MM.1S (cell line): ENCODE measurements around the gene CHMP6.

Source experiments
- DNase-seq: peaks from one replicate; pipeline ENCODE4 v3.0.0-alpha.2; 2015
- H2AFZ ChIP-seq: fragments of 300-600 bp; sonication (generic); 2 replicates; pipeline ENCODE4 v1.6.0; 2016; ENCODE audit warnings: antibody characterized with exemption, low read length
- H3F3A ChIP-seq: fragments of 300-600 bp; sonication (generic); 2 replicates; pipeline ENCODE4 v1.6.1; 2016; ENCODE audit warnings: mild to moderate bottlenecking, antibody characterized with exemption, low read length, moderate library complexity, mixed read lengths; ENCODE audit not compliant: insufficient read depth
- H3K27ac ChIP-seq: fragments of 300-600 bp; sonication (generic); 2 replicates; pipeline ENCODE4 v1.5.1; 2016; ENCODE audit warnings: mild to moderate bottlenecking, low read length
- H3K27me3 ChIP-seq: fragments of 300-600 bp; sonication (generic); replicated peaks from 2 replicates; pipeline ENCODE4 v1.6.0; 2016; ENCODE audit warnings: low read length; ENCODE audit not compliant: insufficient read depth
- H3K36me3 ChIP-seq: fragments of 300-600 bp; sonication (generic); replicated peaks from 2 replicates; pipeline ENCODE4 v1.6.1; 2016; ENCODE audit warnings: mild to moderate bottlenecking, low read length, mixed read lengths; ENCODE audit not compliant: insufficient read depth
- H3K4me1 ChIP-seq: fragments of 300-600 bp; sonication (generic); 2 replicates; pipeline ENCODE4 v1.6.1; 2016; ENCODE audit warnings: low read length, mixed read lengths
- H3K4me2 ChIP-seq: fragments of 300-600 bp; sonication (generic); 2 replicates; pipeline ENCODE4 v1.6.0; 2016; ENCODE audit warnings: low read depth, low read length
- H3K4me3 ChIP-seq: fragments of 300-600 bp; sonication (generic); 2 replicates; pipeline ENCODE4 v1.5.1; 2016; ENCODE audit warnings: low read length, mixed read lengths
- H3K79me2 ChIP-seq: fragments of 300-600 bp; sonication (generic); 2 replicates; pipeline ENCODE4 v1.6.1; 2016; ENCODE audit warnings: mixed run types, low read length, mixed read lengths
- H3K9ac ChIP-seq: fragments of 300-600 bp; sonication (generic); 2 replicates; pipeline ENCODE4 v1.6.1; 2016; ENCODE audit warnings: low read length, mixed read lengths
- H3K9me2 ChIP-seq: fragments of 300-600 bp; sonication (generic); replicated peaks from 2 replicates; pipeline ENCODE4 v1.6.1; 2016; ENCODE audit warnings: mild to moderate bottlenecking, low read length, mixed read lengths; ENCODE audit not compliant: insufficient read depth
- H3K9me3 ChIP-seq: fragments of 300-600 bp; sonication (generic); replicated peaks from 2 replicates; pipeline ENCODE4 v1.6.1; 2016; ENCODE audit warnings: mild to moderate bottlenecking, low read length, mixed read lengths; ENCODE audit not compliant: insufficient read depth
- H4K20me1 ChIP-seq: fragments of 300-600 bp; sonication (generic); 2 replicates; pipeline ENCODE4 v1.6.1; 2016; ENCODE audit warnings: mild to moderate bottlenecking, low read length, moderate library complexity, mixed read lengths; ENCODE audit not compliant: insufficient read depth
- CTCF ChIP-seq: fragments of 300-600 bp; sonication (generic); IDR thresholded peaks from 2 replicates; pipeline ENCODE4 v1.5.1; 2016; ENCODE audit warnings: antibody characterized with exemption, low read length, mixed read lengths
- EZH2 ChIP-seq: fragments of 300-600 bp; sonication (generic); optimal IDR thresholded peaks from 2 replicates; pipeline ENCODE3; 2017; ENCODE audit warnings: low read depth, mild to moderate bottlenecking, antibody characterized with exemption, low read length, mixed read lengths
- EZH2phosphoT487 ChIP-seq: fragments of 300-600 bp; sonication (generic); IDR thresholded peaks from 2 replicates; pipeline ENCODE4 v1.6.1; 2018; ENCODE audit warnings: antibody characterized with exemption, low read length

CHMP6 gene

GRCh38 chr17:80984749-80985148 lies 6.9 kb upstream of the CHMP6 start:
- Histone ChIP-seq H3K4me2 (no peak overlapping the region), H3K79me2 (no peaks in the 10 kb centered on the region), H2AFZ (no peak overlapping the region), H3F3A (no peaks in the 10 kb centered on the region), H3K9me2 (no peaks in the 10 kb centered on the region), H3K27ac (no peak overlapping the region), H3K9ac (no peak overlapping the region), H3K27me3 (peaks cover 46% of the 10 kb centered on the region), H3K36me3 (no peaks in the 10 kb centered on the region), H3K4me1 (no peaks in the 10 kb centered on the region), H3K4me3 (no peak overlapping the region), H4K20me1 (no peaks in the 10 kb centered on the region), H3K9me3 (no peaks in the 10 kb centered on the region)
- no peak for TF ChIP-seq CTCF
- TF ChIP-seq EZH2phosphoT487 = no peak
- TF ChIP-seq EZH2 = no peak
- DNase-seq = no peak

GRCh38 chr17:80986046-80986445 lies 5.6 kb upstream of the CHMP6 start:
- peaks cover 48% of the 10 kb centered on the region for H3K27me3 ChIP-seq
- no peak for DNase-seq

GRCh38 chr17:80986816-80987475 lies 4.7 kb upstream of the CHMP6 start:
- H3K4me3 ChIP-seq = no peak overlapping the region
- no peaks in the 10 kb centered on the region for H4K20me1 ChIP-seq
- peaks cover 44% of the 10 kb centered on the region for H3K27me3 ChIP-seq
- H3K4me1 ChIP-seq = no peaks in the 10 kb centered on the region
- no peak overlapping the region for H2AFZ ChIP-seq
- H3F3A ChIP-seq = no peaks in the 10 kb centered on the region
- H3K36me3 ChIP-seq = no peaks in the 10 kb centered on the region
- H3K9me2 ChIP-seq = no peaks in the 10 kb centered on the region
- no peak for TF ChIP-seq EZH2phosphoT487
- no peak for TF ChIP-seq EZH2
- TF ChIP-seq CTCF = no peak
- DNase-seq = no peak
- no peak overlapping the region for H3K27ac ChIP-seq
- no peaks in the 10 kb centered on the region for H3K9me3 ChIP-seq
- no peak overlapping the region for H3K9ac ChIP-seq
- H3K4me2 ChIP-seq = no peak overlapping the region
- H3K79me2 ChIP-seq = no peaks in the 10 kb centered on the region

More at GRCh38 chr17:80986046-80986445, 5.6 kb upstream of the CHMP6 start:
- Histone ChIP-seq H3K9me3 (no peaks in the 10 kb centered on the region), H4K20me1 (no peaks in the 10 kb centered on the region), H3K79me2 (no peaks in the 10 kb centered on the region), H3K9me2 (no peaks in the 10 kb centered on the region), H3K4me1 (no peaks in the 10 kb centered on the region), H3K36me3 (no peaks in the 10 kb centered on the region), H3F3A (no peaks in the 10 kb centered on the region), H3K9ac (no peak overlapping the region), H3K4me3 (no peak overlapping the region), H3K27ac (no peak overlapping the region), H2AFZ (no peak overlapping the region), H3K4me2 (no peak overlapping the region)
- TF ChIP-seq EZH2 (no peak), CTCF (no peak)
